Lung (tissue), 12 donors: ENCODE results near the gene PPP1R15A. TPM values are rescaled to one million over a fixed set of nuclear protein-coding genes. Genes with fewer than 3 reads are reported as not detected.

Source experiments
- ATAC-seq: fragments of 200-7000 bp; cut with Tn5 transposase; one replicate; pipeline ENCODE4 v1.9.1; 2020; ENCODE audit warnings: moderate number of reproducible peaks; ENCODE audit not compliant: insufficient read depth, low FRiP score
- DNase-seq, 3 donors: peaks; one replicate each; pipeline ENCODE4 v3.0.0-alpha.2; 2013 to 2017
- H3K27ac ChIP-seq, 2 donors: one replicate each; pipeline ENCODE4 v1.5.1; 2013; ENCODE audit warnings: mild to moderate bottlenecking in 2 of 2, moderate library complexity in 2 of 2, control low read depth in 1 of 2, inconsistent platforms in 1 of 2, low read depth in 1 of 2, low read length in 1 of 2
- H3K27me3 ChIP-seq, 3 donors: one replicate each; pipeline ENCODE4 v1.5.1; 2013; ENCODE audit warnings: low read length in 2 of 3; ENCODE audit not compliant: control insufficient read depth in 3 of 3, insufficient read depth in 3 of 3
- H3K36me3 ChIP-seq, 4 donors: one replicate each; pipeline ENCODE4 v1.5.1; 2013; ENCODE audit warnings: low read length in 4 of 4, mild to moderate bottlenecking in 1 of 4, moderate library complexity in 1 of 4; ENCODE audit not compliant: control insufficient read depth in 4 of 4, insufficient read depth in 4 of 4
- H3K4me1 ChIP-seq, 5 donors: one replicate each; pipeline ENCODE4 v1.5.1; 2013; ENCODE audit warnings: low read length in 5 of 5, mild to moderate bottlenecking in 2 of 5, moderate library complexity in 1 of 5; ENCODE audit not compliant: control insufficient read depth in 5 of 5, insufficient read depth in 5 of 5
- H3K4me3 ChIP-seq: one replicate; pipeline ENCODE4 v1.5.1; 2013; ENCODE audit warnings: mild to moderate bottlenecking, control low read depth, moderate library complexity
- H3K9ac ChIP-seq, 2 donors: one replicate each; pipeline ENCODE4 v1.5.1; 2013; ENCODE audit warnings: low read length in 2 of 2, control low read depth in 1 of 2; ENCODE audit not compliant: insufficient read depth in 1 of 2
- H3K9me3 ChIP-seq, 4 donors: one replicate each; pipeline ENCODE4 v1.5.1; 2013; ENCODE audit warnings: low read length in 3 of 4, mild to moderate bottlenecking in 1 of 4, moderate library complexity in 1 of 4; ENCODE audit not compliant: control insufficient read depth in 4 of 4, insufficient read depth in 3 of 4
- CTCF ChIP-seq: IDR thresholded peaks from 2 replicates; pipeline ENCODE4 v1.5.1; 2012; ENCODE audit warnings: mild to moderate bottlenecking; ENCODE audit errors: control extremely low read depth, extremely low read depth
- WGBS, 2 donors: extraction: QIAGEN DNeasy Blood & Tissue Kit; methylation state at CpG; one replicate each; pipeline ENCODE4 v1.1.7; 2013; 5-methylcytosine and 5-hydroxymethylcytosine counted together
- polyA plus RNA-seq, 2 donors: library from polyadenylated mRNA; stranded (reverse); fragments of 200-250 nt; gene quantifications; one replicate each; pipeline ENCODE4 v1.2.1, GENCODE V29; 2013
- total RNA-seq, 2 donors: library from RNA; depleted of rRNA in 1 of 2; stranded (reverse); fragments of >200 nt in 1 of 2; gene quantifications; one replicate each; pipeline ENCODE4 v1.2.1, GENCODE V29; 2014 to 2021
- donor health status: control.
- donor health status: control.
- donor health status: Bipolar disorder and iron deficiency.
- donor health status: healthy.
- donor health status: DM: yes; HTN: yes; CAD: no.

Gene PPP1R15A
- total and polyA plus RNA-seq, 4 donors: 101 to 208 (median 153) TPM

GRCh38 chr19:48866692-48867091, 5.5 kb upstream of the PPP1R15A start:
- H3K4me3 ChIP-seq: no peak overlapping the region
- peaks cover 0 to 26% (median 5%) of the 10 kb centered on the region in 5 donors for H3K4me1 ChIP-seq
- no peak overlapping the region for H3K27ac ChIP-seq
- ATAC-seq (no peak), DNase-seq (no peak)
- TF ChIP-seq CTCF: no peak
- no peak overlapping the region for H3K9ac ChIP-seq
- no peaks in the 10 kb centered on the region for H3K9me3 ChIP-seq
- H3K36me3 ChIP-seq: peaks cover 0 to 3% (median 0%) of the 10 kb centered on the region in 4 donors
- WGBS, 2 donors: 79 to 84% methylated on average over 6 of the region's 6 CpGs
- H3K27me3 ChIP-seq: no peaks in the 10 kb centered on the region

DNA sequence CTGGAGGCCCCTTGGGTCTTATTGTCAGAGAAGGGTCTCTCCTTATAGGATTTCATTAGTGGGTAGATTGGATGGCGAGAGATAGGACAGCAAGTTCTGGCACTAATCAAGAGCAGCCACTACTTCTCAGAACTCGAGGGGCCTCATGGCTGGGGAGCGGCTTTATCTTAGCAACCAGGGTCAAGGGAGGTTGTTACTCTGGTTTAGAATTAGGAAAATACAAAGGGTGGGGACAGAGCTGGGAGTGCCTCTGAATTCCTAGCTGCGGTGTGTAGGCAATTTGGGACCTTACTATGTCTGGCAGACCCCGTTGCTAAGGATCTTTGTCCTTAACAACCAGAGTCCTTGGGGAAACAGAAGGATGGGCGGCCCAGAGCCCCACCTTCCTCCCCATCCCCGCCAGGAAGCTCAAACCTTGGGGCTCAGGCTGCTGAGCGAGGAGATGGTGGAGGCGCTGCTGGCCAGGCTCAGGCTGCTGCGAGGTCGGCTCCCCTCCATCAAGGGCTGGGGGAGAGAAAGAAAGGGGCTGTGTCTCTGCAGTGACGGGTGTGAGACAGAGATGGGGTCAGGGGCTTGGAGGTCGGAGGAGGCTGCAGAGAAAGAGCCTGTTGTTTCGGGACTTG, 5.0 kb upstream of the PPP1R15A start:
- no peaks in the 10 kb centered on the region for H3K9me3 ChIP-seq
- 73 to 80% methylated on average over 14 of the region's 14 CpGs for WGBS, 2 donors
- H3K27me3 ChIP-seq: no peaks in the 10 kb centered on the region
- TF ChIP-seq CTCF: no peak
- peaks cover 0 to 26% (median 5%) of the 10 kb centered on the region in 5 donors for H3K4me1 ChIP-seq
- no peak for ATAC-seq
- H3K36me3 ChIP-seq: peaks cover 0 to 3% (median 0%) of the 10 kb centered on the region in 4 donors
- H3K4me3 ChIP-seq: peak overlapping the region; percentile 20
- peak; percentile 53 to 72 (median 68) for DNase-seq
- no peak overlapping the region for H3K27ac ChIP-seq
- H3K9ac ChIP-seq: no peak overlapping the region

GRCh38 chr19:48867746-48868113, 4.5 kb upstream of the PPP1R15A start:
- H3K9ac ChIP-seq: peak overlapping the region; percentile 69 to 85
- peaks cover 0 to 26% (median 5%) of the 10 kb centered on the region in 5 donors for H3K4me1 ChIP-seq
- DNase-seq: peak in 2 of 3 donors; percentile 22 to 33
- no peak for ATAC-seq
- no peaks in the 10 kb centered on the region for H3K27me3 ChIP-seq
- H3K27ac ChIP-seq: peak overlapping the region; percentile 37 to 67
- H3K36me3 ChIP-seq: peaks cover 0 to 3% (median 0%) of the 10 kb centered on the region in 4 donors
- H3K9me3 ChIP-seq: no peaks in the 10 kb centered on the region
- TF ChIP-seq CTCF: no peak
- 59 to 83% methylated on average over 7 of the region's 7 CpGs for WGBS, 2 donors
- H3K4me3 ChIP-seq: peak overlapping the region; percentile 20
